Endodermal cell (in vitro differentiated cells): ENCODE measurements around the gene MBD3. TPM values are rescaled to one million over a fixed set of nuclear protein-coding genes. Genes with fewer than 3 reads are reported as not detected.

ENCODE experiments used
- DNase-seq: peaks from one replicate; pipeline ENCODE4 v3.0.0-alpha.2; 2017
- H3K27ac ChIP-seq: 2 replicates; pipeline ENCODE4 v1.5.1; 2013; ENCODE audit warnings: mild to moderate bottlenecking, low read depth, low read length, moderate library complexity
- H3K27me3 ChIP-seq: 2 replicates; pipeline ENCODE4 v1.6.1; 2013; ENCODE audit warnings: mild to moderate bottlenecking, low read length, moderate library complexity; ENCODE audit not compliant: insufficient read depth, control insufficient read depth, poor library complexity, severe bottlenecking
- H3K36me3 ChIP-seq: 2 replicates; pipeline ENCODE4 v1.7.0; 2013; ENCODE audit warnings: mild to moderate bottlenecking, low read length, moderate library complexity; ENCODE audit not compliant: control insufficient read depth, insufficient read depth
- H3K4me1 ChIP-seq: one replicate; pipeline ENCODE4 v1.7.0; 2013; ENCODE audit warnings: low read length; ENCODE audit not compliant: control insufficient read depth, insufficient read depth
- H3K4me3 ChIP-seq: 2 replicates; pipeline ENCODE4 v1.5.1; 2013; ENCODE audit warnings: mild to moderate bottlenecking, low read length, moderate library complexity
- H3K9ac ChIP-seq: 2 replicates; pipeline ENCODE4 v1.6.1; 2013; ENCODE audit warnings: mild to moderate bottlenecking, low read length, moderate library complexity; ENCODE audit not compliant: poor library complexity, severe bottlenecking; ENCODE audit errors: extremely low read depth
- H3K9me3 ChIP-seq: 2 replicates; pipeline ENCODE4 v1.6.1; 2013; ENCODE audit warnings: mild to moderate bottlenecking, low read length, moderate library complexity; ENCODE audit not compliant: control insufficient read depth
- H3K27ac Mint-ChIP-seq: 2 replicates; pipeline ENCODE4 v1.8.0; 2020; ENCODE audit warnings: mixed read lengths
- H3K27me3 Mint-ChIP-seq: 2 replicates; pipeline ENCODE4 v1.8.0; 2021; ENCODE audit warnings: mild to moderate bottlenecking, mixed read lengths; ENCODE audit not compliant: insufficient read depth
- H3K36me3 Mint-ChIP-seq: 2 replicates; pipeline ENCODE4 v1.8.0; 2020; ENCODE audit warnings: low read depth, mixed read lengths
- H3K4me1 Mint-ChIP-seq: 2 replicates; pipeline ENCODE4 v1.8.0; 2020; ENCODE audit warnings: mixed read lengths
- H3K4me3 Mint-ChIP-seq: 2 replicates; pipeline ENCODE4 v1.8.0; 2020; ENCODE audit warnings: mild to moderate bottlenecking, moderate library complexity, mixed read lengths
- H3K9me3 Mint-ChIP-seq: 2 replicates; pipeline ENCODE4 v1.8.0; 2020; ENCODE audit warnings: mild to moderate bottlenecking, mixed read lengths
- WGBS, 2 experiments: methylation state at CpG; one replicate each; pipeline versions ENCODE4 v1.1.5 to v1.1.7; 2013; ENCODE audit warnings: missing lambda C conversion rate in 2 of 2, mixed read lengths in 1 of 2; ENCODE audit not compliant: insufficient coverage in 1 of 2, insufficient read length in 1 of 2; 5-methylcytosine and 5-hydroxymethylcytosine counted together
- total RNA-seq, 2 donors: library from RNA; stranded (reverse); fragmentation: NEBNext Ultra II Directional in 1 of 2; extraction: Animal tissue kit (Norgen Biotek cat#: 25700) in 1 of 2; gene quantifications; 2 replicates in 1 of 2; 3 replicates in 1 of 2; pipeline ENCODE4 v1.2.1, GENCODE V29; 2021
- TF ChIP-seq, protein P1 (sequence below): fragments of 200-600 bp; sonication (generic); conservative IDR thresholded peaks from 2 replicates; pipeline ENCODE4 v1.5.0; 2021; ENCODE audit warnings: antibody characterized with exemption, mild to moderate bottlenecking

The MBD3 gene
- total RNA-seq, 2 donors from 2014 or later, result 108 TPM

DNA sequence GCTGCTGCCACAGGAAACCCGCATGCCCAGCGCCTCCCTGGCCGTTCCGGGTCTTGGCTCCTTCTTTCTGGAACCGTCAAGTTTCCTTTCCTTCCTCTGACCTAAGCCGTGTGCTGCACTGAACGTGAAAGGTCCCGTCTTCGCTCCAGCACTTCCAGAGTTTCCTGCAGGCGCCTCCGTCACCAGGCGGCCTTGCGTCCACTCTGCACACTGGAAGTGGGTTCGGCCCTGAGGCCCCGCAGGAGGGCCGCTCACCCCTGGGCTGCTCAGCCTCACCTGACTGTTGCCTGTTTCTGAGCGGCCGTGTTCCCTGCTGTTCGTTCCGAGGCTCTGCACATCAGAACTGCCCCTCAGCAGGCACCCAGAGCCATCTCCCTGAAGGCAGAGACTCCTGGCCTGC, 12.3 kb downstream of the MBD3 start:
- 91 to 94% methylated on average over 10 to 20 of the region's 20 CpGs for WGBS, 2 experiments
- no peak overlapping the region for H3K27ac Mint-ChIP-seq
- TF ChIP-seq, protein P1, sequence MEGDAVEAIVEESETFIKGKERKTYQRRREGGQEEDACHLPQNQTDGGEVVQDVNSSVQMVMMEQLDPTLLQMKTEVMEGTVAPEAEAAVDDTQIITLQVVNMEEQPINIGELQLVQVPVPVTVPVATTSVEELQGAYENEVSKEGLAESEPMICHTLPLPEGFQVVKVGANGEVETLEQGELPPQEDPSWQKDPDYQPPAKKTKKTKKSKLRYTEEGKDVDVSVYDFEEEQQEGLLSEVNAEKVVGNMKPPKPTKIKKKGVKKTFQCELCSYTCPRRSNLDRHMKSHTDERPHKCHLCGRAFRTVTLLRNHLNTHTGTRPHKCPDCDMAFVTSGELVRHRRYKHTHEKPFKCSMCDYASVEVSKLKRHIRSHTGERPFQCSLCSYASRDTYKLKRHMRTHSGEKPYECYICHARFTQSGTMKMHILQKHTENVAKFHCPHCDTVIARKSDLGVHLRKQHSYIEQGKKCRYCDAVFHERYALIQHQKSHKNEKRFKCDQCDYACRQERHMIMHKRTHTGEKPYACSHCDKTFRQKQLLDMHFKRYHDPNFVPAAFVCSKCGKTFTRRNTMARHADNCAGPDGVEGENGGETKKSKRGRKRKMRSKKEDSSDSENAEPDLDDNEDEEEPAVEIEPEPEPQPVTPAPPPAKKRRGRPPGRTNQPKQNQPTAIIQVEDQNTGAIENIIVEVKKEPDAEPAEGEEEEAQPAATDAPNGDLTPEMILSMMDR, result no peak
- Histone ChIP-seq H3K4me1 (no peaks in the 10 kb centered on the region), H3K27me3 (no peaks in the 10 kb centered on the region), H3K27ac (no peak overlapping the region), H3K4me3 (no peak overlapping the region), H3K9ac (no peak overlapping the region), H3K9me3 (no peaks in the 10 kb centered on the region), H3K36me3 (peaks cover 40% of the 10 kb centered on the region)
- no peaks in the 10 kb centered on the region for H3K9me3 Mint-ChIP-seq
- peaks cover 51% of the 10 kb centered on the region for H3K36me3 Mint-ChIP-seq
- H3K4me3 Mint-ChIP-seq, result no peak overlapping the region
- no peaks in the 10 kb centered on the region for H3K4me1 Mint-ChIP-seq
- H3K27me3 Mint-ChIP-seq, result no peaks in the 10 kb centered on the region
- DNase-seq, result no peak

DNA sequence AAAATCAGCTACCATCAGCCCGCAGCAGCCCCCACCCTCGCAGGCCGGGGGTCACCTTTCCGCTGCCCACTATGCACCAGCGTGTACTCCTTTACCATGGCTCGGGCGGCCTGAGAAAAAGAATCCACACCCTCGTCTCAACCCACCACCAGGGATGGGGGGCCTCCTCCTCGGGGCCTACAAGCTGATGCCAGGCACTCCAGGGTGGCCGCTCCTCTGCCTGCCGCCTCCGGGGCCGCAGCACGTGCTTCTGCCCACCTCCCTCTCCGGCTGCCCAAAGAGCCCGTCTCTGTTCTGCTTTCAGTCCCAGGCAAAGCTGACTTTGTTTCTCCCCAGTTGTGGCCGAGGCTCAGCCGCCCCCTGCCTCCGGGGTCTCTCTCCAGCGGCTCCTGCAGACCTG, 13.4 kb downstream of the MBD3 start:
- Mint-ChIP-seq H3K27me3 (no peaks in the 10 kb centered on the region), H3K4me1 (no peaks in the 10 kb centered on the region), H3K27ac (no peak overlapping the region), H3K9me3 (no peaks in the 10 kb centered on the region), H3K4me3 (no peak overlapping the region), H3K36me3 (peaks cover 44% of the 10 kb centered on the region)
- Histone ChIP-seq H3K36me3 (peaks cover 40% of the 10 kb centered on the region), H3K27ac (no peak overlapping the region), H3K9ac (no peak overlapping the region), H3K4me1 (no peaks in the 10 kb centered on the region), H3K4me3 (no peak overlapping the region), H3K27me3 (no peaks in the 10 kb centered on the region), H3K9me3 (no peaks in the 10 kb centered on the region)
- WGBS, 2 experiments, result 95 to 98% methylated on average over 13 to 20 of the region's 20 CpGs
- TF ChIP-seq, protein P1, result no peak
- DNase-seq, result no peak

DNA sequence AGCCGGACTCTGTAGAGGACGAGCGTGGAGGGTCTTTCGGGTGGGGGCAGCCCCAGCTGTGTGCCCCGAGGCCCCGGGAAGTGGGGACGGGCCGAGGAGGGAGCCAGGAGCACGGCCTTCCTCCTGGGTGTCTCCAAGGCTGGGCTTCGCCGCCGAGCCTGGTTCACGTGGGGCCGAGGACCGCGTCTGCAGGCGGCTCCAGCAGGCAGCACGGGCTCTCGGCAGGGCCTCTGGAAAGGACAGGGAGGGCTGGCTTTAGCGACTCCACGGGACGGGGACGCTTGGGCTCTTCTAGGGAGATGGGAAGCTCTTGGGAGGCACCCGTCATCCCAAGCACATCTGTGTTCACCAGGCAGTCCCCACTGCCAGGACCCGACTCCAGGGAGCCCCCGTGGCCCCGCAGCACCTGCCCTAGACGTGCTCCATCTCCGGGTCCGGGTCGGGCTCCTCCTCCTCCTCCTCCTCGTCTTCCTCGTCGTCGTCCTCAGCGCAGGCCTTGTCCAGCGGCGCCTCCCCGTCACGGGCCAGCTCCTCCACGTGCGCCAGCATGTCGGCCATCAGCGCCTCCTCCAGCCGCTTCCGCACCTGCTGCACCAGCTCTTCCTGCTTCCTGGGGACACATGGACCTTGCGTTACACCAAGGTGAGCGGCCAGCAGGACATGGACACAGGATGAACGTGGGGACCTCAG, 14.6 kb downstream of the MBD3 start:
- DNase-seq, result no peak

More for the DNA sequence above, 14.6 kb downstream of the MBD3 start:
- Histone ChIP-seq H3K9ac (no peak overlapping the region), H3K4me1 (no peaks in the 10 kb centered on the region), H3K4me3 (no peak overlapping the region), H3K36me3 (peaks cover 35% of the 10 kb centered on the region), H3K27ac (no peak overlapping the region), H3K27me3 (no peaks in the 10 kb centered on the region), H3K9me3 (no peaks in the 10 kb centered on the region)
- H3K27ac Mint-ChIP-seq, result no peak overlapping the region
- WGBS, 2 experiments, result 95 to 97% methylated on average over 36 to 49 of the region's 49 CpGs
- H3K9me3 Mint-ChIP-seq, result no peaks in the 10 kb centered on the region
- TF ChIP-seq, protein P1, result no peak
- H3K4me1 Mint-ChIP-seq, result no peaks in the 10 kb centered on the region
- no peak overlapping the region for H3K4me3 Mint-ChIP-seq
- no peaks in the 10 kb centered on the region for H3K27me3 Mint-ChIP-seq
- H3K36me3 Mint-ChIP-seq, result peaks cover 34% of the 10 kb centered on the region
